ENCODE results near the gene TSPO2.

GRCh38 chr6:41077536-41077935 is 35.3 kb downstream of the TSPO2 start:
- TF ChIP-seq TGIF2 (CRISPR knock-in tag; IDR thresholded peaks at IDR 0.05), result no peak
- TF ChIP-seq POLR2A (conservative IDR thresholded peaks at IDR 0.05), result no peak
- no peak for TF ChIP-seq FOSL1 (tag; conservative IDR thresholded peaks at IDR 0.05)
- TF ChIP-seq POLR2AphosphoS5 (IDR thresholded peaks at IDR 0.05; ENCODE audit: control insufficient read depth, insufficient read depth, low read depth, low read length), result no peak
- TF ChIP-seq ZKSCAN1 (IDR thresholded peaks at IDR 0.05; ENCODE audit: low read depth, low read length), result no peak
- no peak for TF ChIP-seq CTCF (IDR thresholded peaks at IDR 0.05 in 2 of 3, conservative IDR thresholded peaks at IDR 0.05 in 1 of 3; ENCODE audit: insufficient read depth in 2 of 3, low read depth in 1 of 3, low read length in 3 of 3)
- no peak for TF ChIP-seq E2F8 (IDR thresholded peaks at IDR 0.05; ENCODE audit: low read depth, partially characterized antibody)
- TF ChIP-seq PHF21A (IDR thresholded peaks at IDR 0.05; ENCODE audit: borderline replicate concordance, low read depth), result no peak
- no peak for TF ChIP-seq SOX6 (IDR thresholded peaks at IDR 0.05)
- TF ChIP-seq UBTF (IDR thresholded peaks at IDR 0.05; ENCODE audit: borderline replicate concordance in 1 of 2, low read depth in 2 of 2, low read length in 2 of 2), result no peak
- TF ChIP-seq ATF2 (CRISPR knock-in tag; IDR thresholded peaks at IDR 0.05), result no peak

All from K562 (cell line).